Stromal cell of bone marrow (primary cell): ENCODE data around the gene CATSPER2.
"Not testable (repeated sequence)": the region's sequence is repeated elsewhere in the genome, so short reads cannot be mapped to it uniquely, and the experiment has no call there.

ENCODE experiments used
- DNase-seq: peaks from one replicate; pipeline ENCODE4 v3.0.0-alpha.2; 2012; ENCODE audit warnings: low read depth

The CATSPER2 gene

GRCh38 chr15:43648649-43649429 is at the start of gene CATSPER2:
CATSPER2 (minus strand) TSS chr15:43648844; CDS start chr15:43648061, 783 bp downstream.
- DNase-seq = no peak

- DNase-seq = not testable (repeated sequence)
These were observed 44.7 kb upstream of the CATSPER2 start, which contains the start of gene CKMT1A for GRCh38 chr15:43693148-43694022. CKMT1A (plus strand) TSS chr15:43693859; CDS start chr15:43694051, 192 bp downstream.

DNA sequence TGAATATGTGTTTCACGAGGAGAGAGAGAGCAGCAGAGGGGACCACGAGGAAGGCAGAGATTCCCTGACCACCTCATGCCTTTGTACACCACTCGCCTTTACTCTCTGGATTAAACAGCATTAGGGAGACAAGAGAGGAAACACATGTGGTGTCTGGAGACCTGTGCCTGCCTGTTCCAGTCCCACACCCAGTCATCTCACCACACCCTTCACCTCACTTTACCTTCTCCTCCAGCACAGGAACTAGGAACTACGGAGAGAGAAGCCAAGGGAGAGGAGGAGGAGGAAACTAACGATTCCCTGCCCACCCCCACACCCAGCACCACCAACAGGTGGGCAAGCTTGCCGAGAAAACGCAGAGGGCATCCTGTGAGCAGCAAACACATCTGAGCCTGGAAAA is 44.0 kb upstream of the CATSPER2 start:
- DNase-seq = not testable (repeated sequence)

DNA sequence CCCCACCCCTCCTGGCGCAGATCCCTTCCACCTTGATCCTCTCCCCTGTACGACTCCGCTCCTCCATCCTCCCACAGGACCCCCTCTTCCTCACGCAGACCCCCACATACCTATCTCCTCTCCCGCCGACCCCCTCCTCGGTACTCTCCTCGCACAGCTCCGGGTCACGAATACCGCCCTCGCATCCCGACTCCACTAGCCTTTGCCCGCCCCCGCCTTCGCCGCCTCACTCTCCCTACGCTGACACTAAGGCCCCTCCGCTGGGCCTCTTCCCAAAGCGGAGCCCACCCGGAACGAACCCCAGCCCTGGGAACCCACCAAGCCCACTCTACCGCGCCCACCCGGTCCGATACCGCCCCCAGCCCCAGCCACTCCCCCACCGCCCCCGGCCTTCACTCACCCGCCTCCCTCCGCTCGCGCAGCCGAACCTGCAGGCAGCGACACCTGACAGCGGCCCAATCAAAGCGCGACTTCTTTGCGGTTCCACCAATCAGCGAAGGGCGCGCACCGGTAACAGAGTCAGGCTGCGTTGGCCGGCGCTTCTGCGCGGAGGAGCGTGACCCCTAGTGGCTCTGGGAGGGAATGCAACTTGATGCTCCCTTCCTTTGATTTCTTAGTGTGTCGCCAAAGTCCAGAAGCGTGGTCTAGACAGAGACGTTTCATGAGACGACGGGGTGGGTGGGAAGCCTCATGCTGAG is 41.1 kb upstream of the CATSPER2 start:
- DNase-seq = not testable (repeated sequence)

- not testable (repeated sequence) for DNase-seq
These were observed 25.5 kb upstream of the CATSPER2 start for GRCh38 chr15:43674175-43674574.

GRCh38 chr15:43666177-43666576 is 17.5 kb upstream of the CATSPER2 start:
- not testable (repeated sequence) for DNase-seq

DNA sequence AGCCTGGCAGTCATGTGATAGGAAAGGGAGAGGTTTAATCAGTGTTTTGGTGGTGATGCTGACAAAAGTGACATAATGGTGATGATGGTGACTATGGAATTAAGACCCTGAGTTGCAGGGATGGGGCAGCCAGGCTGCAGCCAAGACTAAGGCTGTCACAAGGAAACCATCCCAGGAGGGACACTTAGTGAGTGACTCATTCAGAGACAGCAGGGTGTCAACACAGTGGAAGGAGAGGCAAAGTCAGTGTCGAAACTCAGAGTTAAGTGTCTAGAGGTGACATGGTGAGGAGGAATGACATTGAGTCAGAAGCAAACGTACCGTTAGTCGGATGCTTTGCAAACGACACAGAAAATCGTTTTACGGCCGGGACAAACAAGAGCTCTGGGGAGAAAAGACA is 14.7 kb upstream of the CATSPER2 start:
- not testable (repeated sequence) for DNase-seq

DNA sequence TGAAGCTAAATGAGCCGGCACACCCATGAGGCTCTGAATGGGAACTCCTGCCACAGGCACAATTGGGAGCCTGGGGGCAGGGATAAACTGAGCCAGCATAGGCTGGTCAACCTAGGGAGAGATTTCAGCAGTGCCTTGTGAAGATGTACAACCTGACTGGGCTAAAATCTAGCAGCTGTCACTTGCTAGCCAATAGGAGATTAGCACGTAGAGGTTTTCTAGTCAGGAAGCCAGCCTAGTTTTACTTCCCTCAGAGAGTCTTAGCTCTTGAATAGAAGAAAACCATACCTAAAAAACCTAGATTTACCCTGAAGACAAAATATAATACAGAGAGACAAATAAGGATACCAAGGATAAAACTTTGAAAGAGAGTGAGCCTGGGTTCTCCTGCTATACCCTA is 13.6 kb upstream of the CATSPER2 start:
- DNase-seq = not testable (repeated sequence)

- not testable (repeated sequence) for DNase-seq
These were observed 11.1 kb upstream of the CATSPER2 start for GRCh38 chr15:43659727-43660126.

GRCh38 chr15:43649430-43649926 is 834 bp upstream of the CATSPER2 start:
- not testable (repeated sequence) for DNase-seq

DNA sequence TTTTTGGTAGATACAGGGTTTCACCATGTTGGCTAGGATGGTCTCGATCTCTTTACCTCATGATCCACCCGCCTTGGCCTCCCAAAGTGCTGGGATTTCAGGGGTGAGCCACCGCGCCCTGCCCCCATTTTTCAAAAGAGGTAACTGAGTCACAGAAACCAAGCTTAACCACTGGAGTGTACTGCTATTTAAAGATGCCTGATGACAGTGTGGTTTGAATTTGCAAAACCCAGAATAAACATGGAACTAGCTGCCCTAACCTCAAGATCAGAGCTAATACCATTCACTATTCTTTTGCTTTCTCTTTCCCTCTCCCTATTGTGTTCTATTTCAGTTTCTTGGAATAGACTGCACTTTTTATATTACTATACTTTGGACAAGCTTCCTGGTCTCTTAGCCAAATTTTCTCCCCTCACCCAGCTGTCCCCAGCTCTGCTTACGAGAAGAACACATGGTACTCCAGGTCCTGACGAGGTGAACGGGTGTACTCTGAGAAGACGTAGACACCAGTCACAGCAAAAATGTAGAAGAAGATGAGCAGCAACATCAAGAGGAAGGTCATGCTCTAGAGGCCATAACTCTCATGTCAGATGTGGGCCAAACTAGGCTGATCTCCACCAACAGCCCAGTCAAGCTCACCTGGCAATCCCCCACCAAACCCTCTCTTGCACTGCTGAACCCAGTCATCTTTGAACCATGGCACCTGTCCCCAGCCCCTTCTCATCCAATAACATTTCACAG is 10.0 kb downstream of the CATSPER2 start:
- DNase-seq = not testable (repeated sequence)

DNA sequence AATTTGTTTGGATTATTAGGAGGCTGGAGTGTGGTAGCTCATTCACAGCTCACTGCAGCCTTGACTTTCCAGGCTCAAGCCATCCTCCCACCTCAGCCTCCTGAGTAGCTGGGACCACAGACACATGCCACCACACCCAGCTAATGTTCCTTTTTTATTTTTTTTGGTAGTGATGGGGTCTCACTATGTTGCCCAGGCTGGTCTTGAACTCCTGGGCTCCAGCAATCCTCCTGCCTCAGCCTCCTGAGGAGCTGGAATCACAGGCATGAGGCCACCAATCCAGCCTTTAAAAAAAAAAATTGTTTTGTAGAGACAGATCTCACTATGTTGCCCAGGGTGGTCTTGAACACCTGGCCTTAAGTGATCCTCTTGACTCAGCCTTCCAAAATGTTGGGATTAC is 21.7 kb downstream of the CATSPER2 start:
- DNase-seq = not testable (repeated sequence)

DNA sequence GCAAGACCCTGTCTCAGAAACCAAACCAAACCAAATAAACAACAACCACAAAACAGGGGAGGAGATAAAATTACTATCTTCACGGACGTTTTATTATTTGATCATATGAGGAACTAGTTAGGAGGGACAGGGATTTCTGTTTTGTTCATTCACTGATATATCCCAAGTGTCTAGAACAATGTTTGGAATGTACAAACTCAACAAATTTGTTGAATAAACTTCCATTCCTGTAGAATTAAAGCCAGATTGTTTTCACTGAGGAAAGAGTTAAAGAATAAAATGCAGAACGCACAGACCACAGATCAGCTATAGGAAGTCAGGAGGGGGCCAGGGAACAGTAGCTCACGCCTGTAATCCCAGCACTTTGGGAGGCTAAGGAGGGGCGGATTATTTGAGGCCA is 23.5 kb downstream of the CATSPER2 start:
- DNase-seq = no peak

- not testable (repeated sequence) for DNase-seq
These were observed 26.4 kb downstream of the CATSPER2 start for GRCh38 chr15:43622068-43622799.

- not testable (repeated sequence) for DNase-seq
These were observed 29.9 kb downstream of the CATSPER2 start, which contains the start of gene STRC for GRCh38 chr15:43618700-43619099. STRC (minus strand) TSS chr15:43618800; CDS start chr15:43618722, 78 bp downstream.

- DNase-seq = not testable (repeated sequence)
These were observed 30.9 kb downstream of the CATSPER2 start for GRCh38 chr15:43617750-43618149.

DNA sequence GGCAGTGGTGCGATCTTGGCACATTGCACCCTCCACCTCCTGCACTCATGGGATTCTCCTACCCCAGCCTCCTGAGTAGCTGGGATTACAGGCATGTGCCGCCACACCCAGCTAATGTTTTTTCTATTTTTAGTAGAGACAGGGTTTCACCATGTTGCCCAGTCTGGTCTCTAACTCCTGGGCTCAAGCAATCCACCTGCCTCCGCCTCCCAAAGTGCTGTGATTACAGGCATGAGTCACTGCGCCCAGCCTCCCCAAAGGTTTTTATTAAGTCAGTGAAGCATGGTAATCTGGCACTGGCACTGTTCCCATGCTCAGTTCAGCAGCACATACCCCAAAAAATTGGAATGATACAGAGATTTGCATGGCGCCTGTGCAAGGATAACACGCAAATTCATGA is 46.4 kb downstream of the CATSPER2 start:
- DNase-seq = not testable (repeated sequence)

GRCh38 chr15:43600200-43600599 is 48.4 kb downstream of the CATSPER2 start:
- not testable (repeated sequence) for DNase-seq

DNA sequence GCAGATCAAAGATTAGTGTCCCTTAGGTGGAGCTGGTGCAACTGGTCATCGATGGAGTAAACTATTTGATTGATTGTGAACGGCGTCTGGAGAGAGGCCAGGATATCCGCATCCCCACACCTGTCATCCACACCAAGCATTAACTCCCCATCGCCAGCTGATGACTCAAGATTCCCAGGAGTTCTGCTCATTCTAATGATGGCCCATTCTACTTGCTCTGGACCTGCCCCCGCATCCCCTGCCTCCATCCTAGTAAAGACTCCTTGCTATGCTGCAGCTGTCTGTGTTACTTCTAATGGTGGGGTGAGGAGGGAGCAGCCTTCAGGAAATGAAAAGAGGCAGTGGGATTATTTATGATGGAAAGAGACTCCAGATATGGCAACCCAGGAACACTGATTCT is 49.5 kb downstream of the CATSPER2 start:
- not testable (repeated sequence) for DNase-seq
